Progenitor cell of endocrine pancreas (in vitro differentiated cells): Measurements from ENCODE around the gene OTULIN. TPM values are rescaled to one million over a fixed set of nuclear protein-coding genes. Genes with fewer than 3 reads are reported as not detected.

Experiments
- DNase-seq: peaks from one replicate; pipeline ENCODE4 v3.0.0; 2021; ENCODE audit warnings: low spot score; ENCODE audit not compliant: unreplicated experiment
- H3K27ac Mint-ChIP-seq: 2 replicates; pipeline ENCODE4 v1.8.0; 2021; ENCODE audit warnings: mild to moderate bottlenecking, moderate library complexity, mixed read lengths
- H3K27me3 Mint-ChIP-seq: 2 replicates; pipeline ENCODE4 v1.8.0; 2021; ENCODE audit warnings: mixed read lengths
- H3K36me3 Mint-ChIP-seq: 2 replicates; pipeline ENCODE4 v1.8.0; 2022; ENCODE audit warnings: mixed read lengths; ENCODE audit not compliant: insufficient read depth
- H3K4me1 Mint-ChIP-seq: 2 replicates; pipeline ENCODE4 v1.8.0; 2021; ENCODE audit warnings: low read depth, mixed read lengths
- H3K4me3 Mint-ChIP-seq: 2 replicates; pipeline ENCODE4 v1.8.0; 2021; ENCODE audit warnings: low read depth, mild to moderate bottlenecking, moderate library complexity, mixed read lengths
- H3K9me3 Mint-ChIP-seq: 2 replicates; pipeline ENCODE4 v1.8.0; 2021; ENCODE audit warnings: low read depth, mixed read lengths
- total RNA-seq: library from RNA; stranded (reverse); gene quantifications from 2 replicates; pipeline ENCODE4 v1.2.1, GENCODE V29; 2021
- TF ChIP-seq, protein P1 (sequence below): fragments of 200-600 bp; sonication (generic); IDR thresholded peaks from one replicate; pipeline ENCODE4 v1.5.0; 2021; ENCODE audit warnings: antibody characterized with exemption, mild to moderate bottlenecking; ENCODE audit not compliant: unreplicated experiment

The OTULIN gene
- total RNA-seq, 1 donor from 2014 or later = 36.4 TPM

- no peaks in the 10 kb centered on the region for H3K4me1 Mint-ChIP-seq
- TF ChIP-seq, protein P1, sequence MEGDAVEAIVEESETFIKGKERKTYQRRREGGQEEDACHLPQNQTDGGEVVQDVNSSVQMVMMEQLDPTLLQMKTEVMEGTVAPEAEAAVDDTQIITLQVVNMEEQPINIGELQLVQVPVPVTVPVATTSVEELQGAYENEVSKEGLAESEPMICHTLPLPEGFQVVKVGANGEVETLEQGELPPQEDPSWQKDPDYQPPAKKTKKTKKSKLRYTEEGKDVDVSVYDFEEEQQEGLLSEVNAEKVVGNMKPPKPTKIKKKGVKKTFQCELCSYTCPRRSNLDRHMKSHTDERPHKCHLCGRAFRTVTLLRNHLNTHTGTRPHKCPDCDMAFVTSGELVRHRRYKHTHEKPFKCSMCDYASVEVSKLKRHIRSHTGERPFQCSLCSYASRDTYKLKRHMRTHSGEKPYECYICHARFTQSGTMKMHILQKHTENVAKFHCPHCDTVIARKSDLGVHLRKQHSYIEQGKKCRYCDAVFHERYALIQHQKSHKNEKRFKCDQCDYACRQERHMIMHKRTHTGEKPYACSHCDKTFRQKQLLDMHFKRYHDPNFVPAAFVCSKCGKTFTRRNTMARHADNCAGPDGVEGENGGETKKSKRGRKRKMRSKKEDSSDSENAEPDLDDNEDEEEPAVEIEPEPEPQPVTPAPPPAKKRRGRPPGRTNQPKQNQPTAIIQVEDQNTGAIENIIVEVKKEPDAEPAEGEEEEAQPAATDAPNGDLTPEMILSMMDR = no peak
- no peak for DNase-seq
- peak overlapping the region; percentile 42 for H3K27ac Mint-ChIP-seq
- H3K36me3 Mint-ChIP-seq = peaks cover 40% of the 10 kb centered on the region
- no peaks in the 10 kb centered on the region for H3K27me3 Mint-ChIP-seq
- no peak overlapping the region for H3K4me3 Mint-ChIP-seq
- H3K9me3 Mint-ChIP-seq = no peaks in the 10 kb centered on the region
Observed at GRCh38 chr5:14712666-14713065, 48.1 kb downstream of the OTULIN start.

DNA sequence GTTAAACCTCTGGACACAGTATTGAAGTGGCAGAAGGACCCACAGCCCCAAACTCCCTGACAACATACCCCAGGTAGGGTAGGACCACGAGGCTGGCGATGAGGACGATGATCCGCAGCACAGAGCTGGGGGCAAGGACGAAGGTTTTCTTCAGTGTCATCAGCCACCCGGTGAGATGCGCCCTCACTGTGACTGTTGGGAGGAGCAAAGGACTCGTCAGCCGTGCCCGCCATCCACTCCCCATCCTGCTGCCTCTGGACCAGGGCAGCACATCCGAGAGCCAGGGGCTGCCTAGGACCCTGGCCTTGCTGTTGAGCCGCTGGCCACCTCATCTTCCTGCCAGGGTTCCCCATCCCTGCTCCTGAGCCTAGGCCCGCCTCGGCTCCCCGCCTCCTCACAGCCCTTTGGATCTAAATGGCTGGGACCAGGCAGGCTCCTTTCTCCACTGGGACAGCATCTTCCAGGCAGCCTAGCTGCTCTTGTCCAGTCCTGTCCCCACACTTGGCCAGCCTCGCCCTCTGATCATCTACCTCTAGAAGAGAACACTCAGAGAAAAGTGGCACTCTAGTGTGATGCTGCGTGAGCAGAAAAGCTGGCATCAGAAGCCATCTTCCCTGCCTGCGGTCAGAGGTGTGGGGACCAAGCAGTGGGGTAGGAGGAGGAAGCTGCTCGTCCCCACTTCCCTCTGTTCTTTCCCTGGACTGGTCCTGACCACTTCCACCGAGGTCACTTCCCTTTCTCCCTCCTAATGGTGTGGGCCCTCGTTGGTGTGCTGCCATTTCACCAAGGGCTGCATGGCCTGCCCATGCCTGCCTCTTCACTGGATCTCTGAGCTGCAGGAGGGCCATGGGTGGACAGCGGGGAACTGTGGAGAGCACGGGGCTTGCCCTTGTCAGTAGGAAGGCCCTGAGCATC lies 49.2 kb downstream of the OTULIN start:
- Mint-ChIP-seq H3K36me3 (peaks cover 45% of the 10 kb centered on the region), H3K4me3 (no peak overlapping the region), H3K9me3 (peaks cover 3% of the 10 kb centered on the region), H3K27me3 (no peaks in the 10 kb centered on the region), H3K27ac (peak overlapping the region; percentile 39), H3K4me1 (no peaks in the 10 kb centered on the region)
- DNase-seq = no peak
- TF ChIP-seq, protein P1 = no peak

DNA sequence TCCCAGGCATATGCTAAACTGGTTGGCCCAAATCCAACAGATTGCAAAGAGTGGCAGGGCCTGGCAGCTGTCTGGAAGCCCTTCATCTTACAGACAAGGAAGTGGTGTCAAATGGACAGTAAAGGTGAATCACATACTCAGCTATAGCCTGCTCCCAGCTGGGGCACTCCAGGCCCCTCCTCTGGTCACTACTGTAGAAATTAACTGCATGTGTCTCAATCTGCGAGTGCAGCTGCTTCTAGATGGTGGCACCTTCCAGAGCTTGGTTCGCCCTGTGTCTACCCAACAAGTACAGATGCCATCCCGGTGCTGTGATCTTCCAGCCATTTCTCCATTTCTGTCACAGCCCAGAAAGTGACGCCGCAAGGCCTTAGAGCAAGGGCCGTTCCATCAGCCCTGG lies 50.2 kb downstream of the OTULIN start:
- TF ChIP-seq, protein P1 = no peak
- Mint-ChIP-seq H3K27ac (no peak overlapping the region), H3K36me3 (peaks cover 49% of the 10 kb centered on the region)

DNA sequence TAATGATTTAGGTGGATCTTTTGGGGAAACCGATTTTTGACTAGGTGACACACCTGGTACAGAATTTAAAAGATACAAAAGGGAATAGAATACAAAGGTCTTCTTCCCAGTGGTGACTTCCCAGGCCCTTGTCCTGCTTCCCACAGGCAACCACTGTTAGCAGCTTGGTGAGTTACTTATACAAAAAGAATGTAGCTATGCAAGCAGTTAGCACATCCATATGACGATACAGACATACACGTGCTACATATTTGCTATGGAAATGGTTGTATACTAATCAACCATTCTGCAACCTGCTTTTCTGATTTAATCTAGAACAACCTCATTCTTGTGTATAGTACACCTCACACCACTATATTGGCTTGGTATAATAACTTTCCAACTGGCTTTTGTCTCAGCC lies 51.0 kb downstream of the OTULIN start:
- H3K4me1 Mint-ChIP-seq = no peaks in the 10 kb centered on the region
- TF ChIP-seq, protein P1 = no peak
- peaks cover 42% of the 10 kb centered on the region for H3K36me3 Mint-ChIP-seq

More for the DNA sequence above, 50.2 kb downstream of the OTULIN start:
- H3K27me3 Mint-ChIP-seq = no peaks in the 10 kb centered on the region
- no peaks in the 10 kb centered on the region for H3K4me1 Mint-ChIP-seq
- H3K4me3 Mint-ChIP-seq = no peak overlapping the region
- DNase-seq = no peak
- peaks cover 3% of the 10 kb centered on the region for H3K9me3 Mint-ChIP-seq

GRCh38 chr5:14716755-14717752 lies 52.5 kb downstream of the OTULIN start:
- no peak for DNase-seq
- Mint-ChIP-seq H3K4me1 (peaks cover 3% of the 10 kb centered on the region), H3K4me3 (no peak overlapping the region), H3K9me3 (peaks cover 3% of the 10 kb centered on the region), H3K27me3 (no peaks in the 10 kb centered on the region), H3K27ac (no peak overlapping the region), H3K36me3 (peaks cover 34% of the 10 kb centered on the region)
- TF ChIP-seq, protein P1 = no peak

More for the DNA sequence above, 51.0 kb downstream of the OTULIN start:
- Mint-ChIP-seq H3K27ac (no peak overlapping the region), H3K27me3 (no peaks in the 10 kb centered on the region), H3K9me3 (peaks cover 3% of the 10 kb centered on the region), H3K4me3 (no peak overlapping the region)
- DNase-seq = no peak
